ENCODE measurements around the gene CREB3L1. TPM values are rescaled to one million over a fixed set of nuclear protein-coding genes. Genes with fewer than 3 reads are reported as not detected.
"Not testable (repeated sequence)": the region's sequence is repeated elsewhere in the genome, so short reads cannot be mapped to it uniquely, and the experiment has no call there.

Gene CREB3L1
- total and polyA plus RNA-seq, 2 experiments from 2014 or later, result 22.9 to 275 TPM

GRCh38 chr11:46256540-46257001 is 20.9 kb upstream of the CREB3L1 start:
- H3K79me2 ChIP-seq, result no peaks in the 10 kb centered on the region
- H3K4me1 ChIP-seq (ENCODE audit: insufficient read depth), result peaks cover 24% of the 10 kb centered on the region
- H3K27me3 ChIP-seq, result no peaks in the 10 kb centered on the region
- no peaks in the 10 kb centered on the region for H3K9me3 ChIP-seq (ENCODE audit: low read depth)
- no peaks in the 10 kb centered on the region for H3K9me2 ChIP-seq (replicated peaks; ENCODE audit: insufficient read depth)
- no peak overlapping the region for H3K4me2 ChIP-seq
- H3K4me3 ChIP-seq, result no peak overlapping the region
- H3K36me3 ChIP-seq (replicated peaks; ENCODE audit: insufficient read depth, low read depth), result no peaks in the 10 kb centered on the region
- H2AFZ ChIP-seq, result no peak overlapping the region
- TF ChIP-seq CTCF (IDR thresholded peaks at IDR 0.05; ENCODE audit: poor library complexity) (no peak), EZH2phosphoT487 (IDR thresholded peaks at IDR 0.05; ENCODE audit: low read depth, severe bottlenecking, unreplicated experiment) (no peak), EZH2 (IDR thresholded peaks at IDR 0.05; ENCODE audit: borderline replicate concordance) (no peak)
- H3K27ac ChIP-seq, result no peak overlapping the region
- no peak for DNase-seq (ENCODE audit: low spot score)
- H4K20me1 ChIP-seq (ENCODE audit: insufficient read depth, poor library complexity, severe bottlenecking), result no peaks in the 10 kb centered on the region
- WGBS (ENCODE audit: low lambda C conversion rate, missing lambda C conversion rate), result 94% methylated on average over 3 of the region's 3 CpGs

- H4K20me1 ChIP-seq (ENCODE audit: insufficient read depth, poor library complexity, severe bottlenecking); H3K4me1 ChIP-seq (ENCODE audit: insufficient read depth); H3K9me3 ChIP-seq (ENCODE audit: low read depth); H3K36me3 ChIP-seq (replicated peaks; ENCODE audit: insufficient read depth, low read depth); H3K79me2 ChIP-seq; H2AFZ ChIP-seq; H3K4me3 ChIP-seq; DNase-seq (ENCODE audit: low spot score); H3K9me2 ChIP-seq (replicated peaks; ENCODE audit: insufficient read depth); H3K4me2 ChIP-seq; H3K27ac ChIP-seq; H3K27me3 ChIP-seq: not testable (repeated sequence)
- 93% methylated on average over 5 of the region's 5 CpGs for WGBS (ENCODE audit: low lambda C conversion rate, missing lambda C conversion rate)
Observed at GRCh38 chr11:46259347-46259746, 18.1 kb upstream of the CREB3L1 start.

- TF ChIP-seq EZH2 (IDR thresholded peaks at IDR 0.05; ENCODE audit: borderline replicate concordance), result no peak
- no peak for TF ChIP-seq EZH2phosphoT487 (IDR thresholded peaks at IDR 0.05; ENCODE audit: low read depth, severe bottlenecking, unreplicated experiment)
- no peak for TF ChIP-seq CTCF (IDR thresholded peaks at IDR 0.05; ENCODE audit: poor library complexity)
- H3K4me1 ChIP-seq (ENCODE audit: insufficient read depth), result no peaks in the 10 kb centered on the region
- no peak for DNase-seq (ENCODE audit: low spot score)
- no peaks in the 10 kb centered on the region for H3K9me2 ChIP-seq (replicated peaks; ENCODE audit: insufficient read depth)
- 86% methylated on average over 10 of the region's 10 CpGs for WGBS (ENCODE audit: low lambda C conversion rate, missing lambda C conversion rate)
- H3K4me3 ChIP-seq, result no peak overlapping the region
- H4K20me1 ChIP-seq (ENCODE audit: insufficient read depth, poor library complexity, severe bottlenecking), result no peaks in the 10 kb centered on the region
- no peak overlapping the region for H3K4me2 ChIP-seq
- no peak overlapping the region for H3K27ac ChIP-seq
- no peaks in the 10 kb centered on the region for H3K79me2 ChIP-seq
- H3K9me3 ChIP-seq (ENCODE audit: low read depth), result no peaks in the 10 kb centered on the region
- no peaks in the 10 kb centered on the region for H3K36me3 ChIP-seq (replicated peaks; ENCODE audit: insufficient read depth, low read depth)
- no peak overlapping the region for H2AFZ ChIP-seq
- no peaks in the 10 kb centered on the region for H3K27me3 ChIP-seq
Observed at GRCh38 chr11:46259971-46260560, 17.4 kb upstream of the CREB3L1 start.

GRCh38 chr11:46263120-46263519 is 14.3 kb upstream of the CREB3L1 start:
- no peaks in the 10 kb centered on the region for H4K20me1 ChIP-seq (ENCODE audit: insufficient read depth, poor library complexity, severe bottlenecking)
- WGBS (ENCODE audit: low lambda C conversion rate, missing lambda C conversion rate), result 95% methylated on average over 3 of the region's 3 CpGs
- no peak for DNase-seq (ENCODE audit: low spot score)
- H2AFZ ChIP-seq, result no peak overlapping the region
- H3K27ac ChIP-seq, result no peak overlapping the region
- no peak overlapping the region for H3K4me2 ChIP-seq
- H3K27me3 ChIP-seq, result no peaks in the 10 kb centered on the region
- no peaks in the 10 kb centered on the region for H3K9me3 ChIP-seq (ENCODE audit: low read depth)
- no peaks in the 10 kb centered on the region for H3K4me1 ChIP-seq (ENCODE audit: insufficient read depth)
- no peaks in the 10 kb centered on the region for H3K36me3 ChIP-seq (replicated peaks; ENCODE audit: insufficient read depth, low read depth)
- H3K9me2 ChIP-seq (replicated peaks; ENCODE audit: insufficient read depth), result no peaks in the 10 kb centered on the region
- no peak for TF ChIP-seq EZH2phosphoT487 (IDR thresholded peaks at IDR 0.05; ENCODE audit: low read depth, severe bottlenecking, unreplicated experiment)
- TF ChIP-seq CTCF (IDR thresholded peaks at IDR 0.05; ENCODE audit: poor library complexity), result no peak
- no peak for TF ChIP-seq EZH2 (IDR thresholded peaks at IDR 0.05; ENCODE audit: borderline replicate concordance)
- H3K79me2 ChIP-seq, result no peaks in the 10 kb centered on the region
- H3K4me3 ChIP-seq, result no peak overlapping the region
